HT-29 (cell line): ENCODE measurements around the gene RDH16. TPM values are rescaled to one million over a fixed set of nuclear protein-coding genes. Genes with fewer than 3 reads are reported as not detected.
"Not testable (repeated sequence)": the region's sequence is repeated elsewhere in the genome, so short reads cannot be mapped to it uniquely, and the experiment has no call there.

Experiments
- DNase-seq: peaks from one replicate; pipeline ENCODE4 v3.0.0-alpha.2; 2015; ENCODE audit warnings: low spot score
- total RNA-seq: library from RNA; depleted of rRNA; stranded (reverse); fragments of >200 nt; shearing (Covaris generic); gene quantifications from 2 replicates; pipeline ENCODE4 v1.2.3, GENCODE V29; 2014; rRNA removed

Gene RDH16
- total RNA-seq, 1 experiment from 2014 or later: not detected

GRCh38 chr12:56922031-56922430 lies 35.4 kb downstream of the RDH16 start:
- no peak for DNase-seq

DNA sequence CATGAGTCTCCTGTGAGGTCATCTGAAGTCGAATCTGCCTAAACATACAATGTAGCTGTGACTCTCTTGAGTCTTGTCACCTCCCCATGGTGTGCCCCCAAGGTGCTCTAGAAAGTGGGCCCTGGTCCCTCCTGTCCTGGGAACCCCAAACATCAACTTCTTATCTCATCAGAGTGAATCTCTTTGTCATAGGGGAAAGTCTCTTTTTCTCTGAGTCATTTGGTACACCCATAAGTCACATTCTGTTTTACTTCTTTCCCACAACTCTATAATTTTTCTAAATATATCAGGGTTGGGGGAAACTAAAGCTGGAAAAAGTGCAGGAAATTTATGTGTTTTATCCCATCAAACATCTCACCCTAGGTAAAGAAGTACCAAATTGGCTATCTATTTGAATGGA lies 36.1 kb downstream of the RDH16 start:
- DNase-seq: no peak

- DNase-seq: not testable (repeated sequence)
Measured at GRCh38 chr12:56918139-56918538, 39.3 kb downstream of the RDH16 start.

DNA sequence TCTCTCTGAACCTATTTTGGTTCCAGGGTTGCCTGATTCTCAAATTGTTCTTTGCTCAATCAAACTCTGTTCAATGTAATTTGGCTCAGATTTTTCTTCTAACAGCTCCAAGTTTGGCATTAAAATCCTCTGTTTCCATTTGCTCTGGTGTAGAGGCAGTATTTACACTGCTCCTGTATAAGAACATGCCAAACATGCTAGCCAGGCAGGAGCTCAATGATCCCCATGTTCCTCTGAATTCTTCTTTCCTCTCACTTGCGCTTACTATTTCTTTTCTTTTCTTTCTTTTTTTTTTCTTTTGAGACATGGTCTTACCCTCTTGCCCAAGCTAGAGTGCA lies 40.4 kb downstream of the RDH16 start:
- no peak for DNase-seq

DNA sequence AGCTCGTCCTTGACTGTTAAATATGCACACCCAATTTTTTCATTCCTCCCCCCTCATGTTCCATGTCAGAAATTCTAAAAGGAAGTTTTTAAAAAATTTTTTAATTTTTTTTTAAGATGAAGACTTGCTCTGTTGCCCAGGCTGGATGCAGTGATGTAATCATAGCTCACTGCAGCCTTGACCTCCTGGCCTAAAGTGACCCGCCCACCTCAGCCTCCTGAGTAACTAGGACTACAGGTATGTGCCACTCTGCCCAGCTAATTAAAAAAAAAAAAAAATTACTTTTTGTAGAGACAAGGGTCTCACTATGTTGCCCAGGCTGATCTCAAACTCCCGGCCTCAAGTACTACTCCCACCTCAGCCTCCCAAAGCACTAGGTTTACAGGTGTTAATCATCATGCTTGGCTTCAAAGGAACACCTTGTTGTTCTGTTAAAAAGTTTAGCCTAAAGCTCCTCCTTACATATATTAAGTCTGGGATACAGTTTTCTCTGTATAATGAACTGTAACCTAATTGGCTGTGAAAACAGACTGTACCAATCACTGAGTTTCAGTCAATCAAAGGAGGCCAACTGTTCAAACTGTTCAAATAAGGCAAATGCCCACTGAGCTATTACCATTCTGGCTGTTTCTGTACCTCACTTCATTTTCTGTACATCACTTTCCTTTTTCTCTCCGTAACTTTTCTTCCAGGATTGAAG lies 41.0 kb downstream of the RDH16 start:
- no peak for DNase-seq

GRCh38 chr12:56914724-56915123 lies 42.7 kb downstream of the RDH16 start:
- no peak for DNase-seq

DNA sequence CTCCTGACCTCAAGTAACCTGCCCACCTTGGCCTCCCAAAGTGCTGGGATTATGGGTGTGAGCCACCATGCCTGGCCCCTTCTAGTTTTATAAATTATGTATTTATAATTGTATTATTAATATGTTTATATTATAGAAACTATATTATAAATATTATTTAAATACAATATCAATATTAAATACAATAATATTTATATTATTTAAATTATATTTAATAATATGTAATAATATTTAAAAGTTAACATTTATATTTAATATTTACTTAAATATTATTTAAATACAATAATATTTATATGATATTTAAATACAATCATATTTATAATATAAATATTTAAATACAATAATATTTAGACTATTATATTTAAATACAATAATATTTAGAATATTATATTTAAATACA lies 43.2 kb downstream of the RDH16 start:
- no peak for DNase-seq

DNA sequence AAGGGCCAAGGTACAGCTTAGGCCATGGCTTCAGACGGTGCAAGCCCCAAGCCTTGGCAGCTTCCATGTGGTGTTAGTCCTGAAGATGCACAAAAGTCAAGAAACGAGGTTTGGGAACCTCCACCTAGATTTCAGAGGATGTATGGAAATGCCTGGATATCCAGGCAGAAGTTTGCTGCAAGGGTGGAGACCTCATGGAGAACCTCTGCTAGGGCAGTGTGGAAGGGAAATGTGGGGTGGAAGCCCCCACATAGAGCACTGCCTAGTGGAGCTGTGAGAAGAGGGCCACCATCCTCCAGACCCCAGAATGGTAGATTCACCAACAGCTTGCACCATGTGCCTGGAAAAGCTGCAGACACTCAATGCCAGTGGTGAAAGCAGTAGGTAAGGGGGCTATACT lies 48.0 kb downstream of the RDH16 start:
- not testable (repeated sequence) for DNase-seq

DNA sequence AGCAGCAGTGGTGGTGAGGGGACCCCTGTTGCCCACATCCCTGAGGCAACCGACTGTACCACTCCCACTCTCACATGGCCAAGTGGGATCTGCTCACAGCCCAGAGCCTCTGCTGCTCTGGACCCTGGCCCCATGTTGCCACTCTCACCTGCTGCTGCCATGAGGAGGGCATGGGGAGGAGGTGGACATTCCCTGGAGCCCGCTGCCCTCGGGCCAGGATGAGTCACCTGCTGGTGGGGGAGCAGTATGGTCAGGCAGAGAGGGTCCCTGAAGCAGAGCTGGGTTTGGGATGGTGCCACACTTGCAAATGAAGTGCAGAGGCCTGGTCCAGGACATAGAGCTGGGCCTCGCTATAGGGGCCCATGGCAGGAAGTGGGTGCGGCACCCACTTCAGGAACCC lies 49.3 kb downstream of the RDH16 start:
- DNase-seq: no peak

GRCh38 chr12:56905852-56906251 lies 51.6 kb downstream of the RDH16 start:
- no peak for DNase-seq

GRCh38 chr12:56903374-56903773 lies 54.0 kb downstream of the RDH16 start:
- DNase-seq: no peak

Other genes starting within 250 kb of the RDH16 start
- 1,132 and 1,145 TPM in 2 replicates for gene NACA, start 232.3 kb downstream of the RDH16 start, total RNA-seq
- 8.9 and 10.1 TPM in 2 replicates for gene PRIM1, start 205.3 kb downstream of the RDH16 start, total RNA-seq
- gene HSD17B6, start 194.3 kb downstream of the RDH16 start, total RNA-seq: 0.16 TPM in 1 of 2 replicates, not detected in the other
- gene SDR9C7, start 23.2 kb downstream of the RDH16 start, total RNA-seq: not detected in 2 replicates
- 3.2 and 3.4 TPM in 2 replicates for gene ZBTB39, start 48.9 kb upstream of the RDH16 start, total RNA-seq
- not detected in 2 replicates for gene TAC3, start 58.9 kb upstream of the RDH16 start, total RNA-seq
- gene MYO1A, start 92.5 kb upstream of the RDH16 start, total RNA-seq: 0.76 and 1.8 TPM in 2 replicates
- gene NEMP1, start 121.2 kb upstream of the RDH16 start, total RNA-seq: 12.5 and 13.6 TPM in 2 replicates
- 17.8 and 19.3 TPM in 2 replicates for gene NAB2, start 131.5 kb upstream of the RDH16 start, total RNA-seq
- 114 and 125 TPM in 2 replicates for gene STAT6, start 153.8 kb upstream of the RDH16 start, total RNA-seq
- 22.8 and 25.2 TPM in 2 replicates for gene LRP1, start 170.9 kb upstream of the RDH16 start, total RNA-seq
- gene LRP1-AS, start 190.0 kb upstream of the RDH16 start, total RNA-seq: not detected in 2 replicates